Measurements from ENCODE around the gene RRM2. TPM values are rescaled to one million over a fixed set of nuclear protein-coding genes. Genes with fewer than 3 reads are reported as not detected.

RRM2 gene
- polyA plus RNA-seq, 4 donors, result 58.4 to 60.6 (median 59.0) TPM

GRCh38 chr2:10148268-10148667, 25.7 kb downstream of the RRM2 start:
- DNase-seq (ENCODE audit: low read depth in 4 of 4, low spot score in 3 of 4), result no peak

GRCh38 chr2:10149635-10150034, 27.1 kb downstream of the RRM2 start:
- DNase-seq (ENCODE audit: low read depth in 4 of 4, low spot score in 3 of 4), result no peak

GRCh38 chr2:10150436-10150835, 27.9 kb downstream of the RRM2 start:
- no peak for DNase-seq (ENCODE audit: low read depth in 4 of 4, low spot score in 3 of 4)

- DNase-seq (ENCODE audit: low read depth in 4 of 4, low spot score in 3 of 4), result no peak
These were observed 28.9 kb downstream of the RRM2 start for GRCh38 chr2:10151462-10151861.

GRCh38 chr2:10157293-10157692, 34.8 kb downstream of the RRM2 start:
- no peak for DNase-seq (ENCODE audit: low read depth in 4 of 4, low spot score in 3 of 4)

GRCh38 chr2:10158681-10159080, 36.1 kb downstream of the RRM2 start:
- no peak for DNase-seq (ENCODE audit: low read depth in 4 of 4, low spot score in 3 of 4)

GRCh38 chr2:10159086-10159485, 36.5 kb downstream of the RRM2 start:
- no peak for DNase-seq (ENCODE audit: low read depth in 4 of 4, low spot score in 3 of 4)

GRCh38 chr2:10159581-10160131, 37.1 kb downstream of the RRM2 start:
- DNase-seq (ENCODE audit: low read depth in 4 of 4, low spot score in 3 of 4), result no peak

- DNase-seq (ENCODE audit: low read depth in 4 of 4, low spot score in 3 of 4), result no peak
These were observed 37.8 kb downstream of the RRM2 start for GRCh38 chr2:10160203-10160955.

- DNase-seq (ENCODE audit: low read depth in 4 of 4, low spot score in 3 of 4), result no peak
These were observed 38.8 kb downstream of the RRM2 start for GRCh38 chr2:10161206-10161931.

GRCh38 chr2:10161961-10162441, 39.5 kb downstream of the RRM2 start:
- no peak for DNase-seq (ENCODE audit: low read depth in 4 of 4, low spot score in 3 of 4)

- no peak for DNase-seq (ENCODE audit: low read depth in 4 of 4, low spot score in 3 of 4)
These were observed 40.3 kb downstream of the RRM2 start for GRCh38 chr2:10162586-10163497.

- DNase-seq (ENCODE audit: low read depth in 4 of 4, low spot score in 3 of 4), result no peak
These were observed 41.3 kb downstream of the RRM2 start for GRCh38 chr2:10163498-10164486.

- no peak for DNase-seq (ENCODE audit: low read depth in 4 of 4, low spot score in 3 of 4)
These were observed 42.1 kb downstream of the RRM2 start for GRCh38 chr2:10164601-10165000.

- DNase-seq (ENCODE audit: low read depth in 4 of 4, low spot score in 3 of 4), result no peak
These were observed 42.7 kb downstream of the RRM2 start for GRCh38 chr2:10165282-10165681.

- DNase-seq (ENCODE audit: low read depth in 4 of 4, low spot score in 3 of 4), result no peak
These were observed 43.5 kb downstream of the RRM2 start for GRCh38 chr2:10165861-10166675.

- DNase-seq (ENCODE audit: low read depth in 4 of 4, low spot score in 3 of 4), result no peak
These were observed 44.2 kb downstream of the RRM2 start for GRCh38 chr2:10166676-10167292.

- no peak for DNase-seq (ENCODE audit: low read depth in 4 of 4, low spot score in 3 of 4)
These were observed 44.8 kb downstream of the RRM2 start for GRCh38 chr2:10167316-10167715.

All from left renal pelvis (tissue), 4 donors.